ENCODE data around the gene XRN1. TPM values are rescaled to one million over a fixed set of nuclear protein-coding genes. Genes with fewer than 3 reads are reported as not detected.

The XRN1 gene
- total RNA-seq, 2 donors from 2014 or later, result 16.1 to 19.4 TPM

DNA sequence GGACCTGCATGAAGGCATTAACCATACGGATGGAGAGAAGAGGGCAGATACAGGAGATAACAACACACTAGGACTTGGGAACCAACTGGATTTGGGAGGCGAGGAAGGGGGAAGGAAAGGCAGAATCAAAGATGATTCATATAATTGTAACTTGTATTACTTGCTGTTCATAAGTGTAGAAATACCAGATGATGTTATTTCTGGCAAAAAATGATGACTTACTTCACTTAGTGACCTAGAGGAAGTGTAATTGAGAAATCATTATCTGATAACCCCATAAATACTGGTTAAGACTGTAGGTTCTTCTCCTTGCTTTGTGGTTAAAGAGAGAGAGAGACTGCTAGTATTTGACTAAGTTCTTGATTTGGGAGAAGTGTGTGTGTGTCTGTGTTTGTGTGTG, 172.0 kb downstream of the XRN1 start:
- Histone ChIP-seq H3K9me3 (no peaks in the 10 kb centered on the region), H3K4me1 (no peaks in the 10 kb centered on the region), H3K4me3 (no peak overlapping the region), H3K27me3 (no peaks in the 10 kb centered on the region), H3K27ac (peak overlapping the region in 1 of 2 donors; percentile 61), H3K36me3 (no peaks in the 10 kb centered on the region)
- TF ChIP-seq, protein P1, sequence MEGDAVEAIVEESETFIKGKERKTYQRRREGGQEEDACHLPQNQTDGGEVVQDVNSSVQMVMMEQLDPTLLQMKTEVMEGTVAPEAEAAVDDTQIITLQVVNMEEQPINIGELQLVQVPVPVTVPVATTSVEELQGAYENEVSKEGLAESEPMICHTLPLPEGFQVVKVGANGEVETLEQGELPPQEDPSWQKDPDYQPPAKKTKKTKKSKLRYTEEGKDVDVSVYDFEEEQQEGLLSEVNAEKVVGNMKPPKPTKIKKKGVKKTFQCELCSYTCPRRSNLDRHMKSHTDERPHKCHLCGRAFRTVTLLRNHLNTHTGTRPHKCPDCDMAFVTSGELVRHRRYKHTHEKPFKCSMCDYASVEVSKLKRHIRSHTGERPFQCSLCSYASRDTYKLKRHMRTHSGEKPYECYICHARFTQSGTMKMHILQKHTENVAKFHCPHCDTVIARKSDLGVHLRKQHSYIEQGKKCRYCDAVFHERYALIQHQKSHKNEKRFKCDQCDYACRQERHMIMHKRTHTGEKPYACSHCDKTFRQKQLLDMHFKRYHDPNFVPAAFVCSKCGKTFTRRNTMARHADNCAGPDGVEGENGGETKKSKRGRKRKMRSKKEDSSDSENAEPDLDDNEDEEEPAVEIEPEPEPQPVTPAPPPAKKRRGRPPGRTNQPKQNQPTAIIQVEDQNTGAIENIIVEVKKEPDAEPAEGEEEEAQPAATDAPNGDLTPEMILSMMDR (IDR thresholded peaks at IDR 0.05), result no peak
- no peak for DNase-seq (ENCODE audit: low spot score)

DNA sequence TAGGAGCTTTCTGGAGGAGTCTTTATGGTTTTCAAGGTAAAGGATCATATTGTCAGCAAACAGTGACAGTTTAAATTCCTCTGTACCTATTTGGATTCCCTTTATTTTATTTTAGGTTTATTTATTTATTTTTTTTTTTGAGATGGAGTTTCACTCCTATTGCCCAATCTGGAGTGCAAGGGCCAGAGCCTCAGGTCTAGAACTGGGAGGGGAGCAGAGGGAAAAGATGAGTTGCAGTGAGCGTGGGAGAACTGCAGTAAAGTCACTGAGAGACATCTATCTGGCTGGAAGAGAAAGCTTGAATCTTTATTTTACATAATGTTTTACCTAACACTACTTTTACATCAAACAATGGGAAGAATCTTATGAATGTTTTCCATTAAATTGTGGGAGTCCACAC, 172.9 kb downstream of the XRN1 start:
- no peak overlapping the region for H3K27ac ChIP-seq
- no peaks in the 10 kb centered on the region for H3K9me3 ChIP-seq
- no peak overlapping the region for H3K4me3 ChIP-seq
- TF ChIP-seq, protein P1 (IDR thresholded peaks at IDR 0.05), result no peak
- no peak for DNase-seq (ENCODE audit: low spot score)
- no peaks in the 10 kb centered on the region for H3K36me3 ChIP-seq
- H3K4me1 ChIP-seq, result no peaks in the 10 kb centered on the region
- no peaks in the 10 kb centered on the region for H3K27me3 ChIP-seq

DNA sequence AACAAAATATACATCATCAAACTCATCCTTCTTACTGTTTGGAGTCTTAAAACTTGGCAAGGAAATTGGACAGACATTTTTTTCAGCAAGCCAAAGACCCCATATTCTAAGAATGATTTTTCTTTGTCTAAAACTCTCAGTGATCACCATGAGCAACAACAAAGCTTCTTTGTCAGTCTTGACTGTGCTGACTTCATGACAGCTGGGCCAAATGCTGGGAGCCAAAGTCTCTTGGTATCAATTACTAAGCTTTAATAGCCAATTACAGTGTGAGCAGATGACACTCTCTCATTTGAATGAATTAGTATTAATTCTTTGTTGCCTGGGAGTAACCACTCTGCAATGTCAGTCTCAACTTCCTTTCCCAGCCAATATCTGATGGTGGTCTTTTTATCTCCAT, 174.3 kb downstream of the XRN1 start:
- TF ChIP-seq, protein P1 (IDR thresholded peaks at IDR 0.05), result no peak
- Histone ChIP-seq H3K36me3 (no peaks in the 10 kb centered on the region), H3K27me3 (no peaks in the 10 kb centered on the region), H3K27ac (no peak overlapping the region), H3K9me3 (no peaks in the 10 kb centered on the region), H3K4me3 (no peak overlapping the region), H3K4me1 (no peaks in the 10 kb centered on the region)
- DNase-seq (ENCODE audit: low spot score), result no peak

DNA sequence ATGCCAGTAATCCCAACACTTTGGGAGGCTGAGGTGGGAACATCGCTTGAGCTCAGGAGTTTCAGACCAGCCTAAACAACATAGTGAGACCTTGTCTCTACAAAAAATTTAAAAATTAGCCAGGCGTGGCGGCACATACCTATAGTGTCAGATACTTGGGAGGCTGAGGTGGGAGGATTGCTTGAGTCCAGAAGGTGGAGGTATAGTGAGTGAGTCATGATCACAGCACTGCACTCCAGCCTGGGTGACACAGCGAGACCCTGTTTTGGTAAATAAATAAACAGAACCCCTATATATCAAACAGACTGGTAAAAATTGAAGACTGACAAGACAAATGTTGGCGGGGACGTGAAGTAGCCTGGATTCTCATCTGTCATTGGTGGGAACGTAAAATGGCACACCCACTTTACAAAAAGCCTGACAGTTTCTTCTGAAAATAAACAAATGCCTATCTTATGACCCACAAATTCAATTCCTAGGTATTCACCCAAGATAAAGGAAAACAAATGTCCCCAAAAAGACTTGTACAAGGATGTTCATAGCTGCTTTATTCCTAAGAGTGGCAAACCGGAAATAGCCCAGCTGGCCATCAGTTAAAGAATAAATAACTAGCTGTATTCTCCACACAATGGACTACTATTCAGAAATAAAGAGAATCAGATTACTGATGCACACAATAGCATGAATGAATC, 175.5 kb downstream of the XRN1 start:
- Histone ChIP-seq H3K27ac (no peak overlapping the region), H3K4me3 (no peak overlapping the region), H3K9me3 (no peaks in the 10 kb centered on the region), H3K4me1 (no peaks in the 10 kb centered on the region), H3K27me3 (no peaks in the 10 kb centered on the region), H3K36me3 (no peaks in the 10 kb centered on the region)
- TF ChIP-seq, protein P1 (IDR thresholded peaks at IDR 0.05), result no peak
- no peak for DNase-seq (ENCODE audit: low spot score)

DNA sequence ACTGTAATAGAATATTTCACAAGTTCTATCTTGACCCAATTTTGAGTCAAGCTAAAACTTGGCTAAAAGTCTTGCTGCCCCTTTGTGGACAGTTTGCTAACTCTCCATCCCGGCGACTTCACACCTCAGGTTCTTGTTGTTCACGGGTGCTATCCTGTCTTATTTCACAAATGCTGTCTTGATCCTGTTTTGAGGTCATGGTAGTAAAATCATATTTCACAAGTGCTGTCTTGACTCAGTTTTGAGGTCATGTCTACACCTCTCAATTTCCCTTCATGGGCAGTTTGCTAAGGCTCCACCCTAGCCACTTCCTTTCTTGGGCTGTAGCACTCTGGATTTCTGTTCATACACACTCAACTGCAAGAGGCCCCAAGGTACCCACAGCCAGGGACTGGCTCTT, 177.4 kb downstream of the XRN1 start:
- Histone ChIP-seq H3K27ac (no peak overlapping the region), H3K27me3 (no peaks in the 10 kb centered on the region), H3K4me1 (no peaks in the 10 kb centered on the region), H3K36me3 (no peaks in the 10 kb centered on the region), H3K9me3 (no peaks in the 10 kb centered on the region), H3K4me3 (no peak overlapping the region)
- TF ChIP-seq, protein P1 (IDR thresholded peaks at IDR 0.05), result no peak
- DNase-seq (ENCODE audit: low spot score), result no peak

DNA sequence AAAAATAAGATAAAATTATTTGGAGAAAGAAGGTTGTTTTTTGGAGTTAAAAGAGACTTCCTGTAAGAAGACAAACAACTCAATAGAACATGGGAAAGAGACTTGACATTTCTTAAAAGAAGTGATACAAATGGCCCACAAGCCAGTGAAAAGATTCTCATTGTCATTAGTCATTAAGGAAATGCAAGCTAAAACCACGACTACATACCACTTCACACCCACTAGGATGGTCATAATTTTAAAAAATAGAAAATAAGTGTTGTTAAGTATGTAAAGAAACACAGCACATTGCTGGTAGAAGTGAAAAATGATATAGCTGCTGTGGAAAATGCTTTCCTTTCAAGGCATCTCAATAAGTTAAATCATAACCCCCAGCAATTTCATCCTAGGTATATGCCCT, 178.1 kb downstream of the XRN1 start:
- no peaks in the 10 kb centered on the region for H3K9me3 ChIP-seq
- H3K4me1 ChIP-seq, result no peaks in the 10 kb centered on the region
- no peak overlapping the region for H3K4me3 ChIP-seq
- no peaks in the 10 kb centered on the region for H3K36me3 ChIP-seq
- H3K27ac ChIP-seq, result no peak overlapping the region
- no peaks in the 10 kb centered on the region for H3K27me3 ChIP-seq
- TF ChIP-seq, protein P1 (IDR thresholded peaks at IDR 0.05), result no peak
- DNase-seq (ENCODE audit: low spot score), result no peak
